GM19328 (cell line): Measurements from ENCODE around the gene TUBGCP3.

Experiments used
- ATAC-seq: cut with Tn5 transposase; IDR thresholded peaks from one replicate; pipeline ENCODE4 v1.9.1; 2021; ENCODE audit warnings: mild to moderate bottlenecking, moderate library complexity; ENCODE audit not compliant: unreplicated experiment

TUBGCP3 gene

GRCh38 chr13:112455476-112456059 lies 132.4 kb downstream of the TUBGCP3 start:
- ATAC-seq = no peak

GRCh38 chr13:112454648-112455334 lies 133.2 kb downstream of the TUBGCP3 start:
- no peak for ATAC-seq

DNA sequence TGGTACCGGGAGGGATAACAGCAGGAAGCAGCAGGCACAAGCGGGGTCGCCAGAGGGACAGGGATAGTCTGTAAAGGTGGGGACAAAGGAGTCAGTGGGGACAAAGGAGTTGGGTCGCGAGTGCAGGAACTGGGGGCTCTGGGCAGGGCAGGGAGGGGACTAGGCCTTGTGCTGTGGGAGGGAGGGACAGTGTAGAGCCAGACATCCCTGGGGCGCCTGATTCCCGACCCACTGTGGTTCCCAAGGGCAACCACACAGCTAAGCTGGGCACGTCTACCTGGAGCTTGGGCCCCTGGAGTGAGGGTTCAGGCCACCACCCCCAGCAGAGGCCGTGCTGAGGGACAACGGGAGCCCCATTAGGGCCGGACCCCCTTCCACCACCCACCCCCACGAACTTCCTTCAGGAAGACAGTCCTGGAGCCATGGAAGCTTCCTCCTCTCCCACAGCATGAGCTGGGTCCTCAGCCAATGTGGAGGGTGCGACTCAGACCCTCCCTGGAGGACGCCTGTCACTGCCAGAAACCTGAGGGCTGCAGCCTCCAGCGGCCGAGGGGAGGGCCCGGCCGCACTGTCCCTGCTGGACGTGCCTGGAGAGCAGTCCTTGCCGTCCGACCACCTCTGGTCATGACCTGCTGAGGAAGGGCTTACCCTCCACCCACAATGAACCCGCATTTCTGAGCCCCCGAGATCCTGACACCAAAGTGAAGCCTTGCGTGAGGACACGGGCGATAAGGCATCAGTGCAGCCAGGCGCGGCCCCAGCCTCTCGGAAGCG lies 133.9 kb downstream of the TUBGCP3 start:
- no peak for ATAC-seq

DNA sequence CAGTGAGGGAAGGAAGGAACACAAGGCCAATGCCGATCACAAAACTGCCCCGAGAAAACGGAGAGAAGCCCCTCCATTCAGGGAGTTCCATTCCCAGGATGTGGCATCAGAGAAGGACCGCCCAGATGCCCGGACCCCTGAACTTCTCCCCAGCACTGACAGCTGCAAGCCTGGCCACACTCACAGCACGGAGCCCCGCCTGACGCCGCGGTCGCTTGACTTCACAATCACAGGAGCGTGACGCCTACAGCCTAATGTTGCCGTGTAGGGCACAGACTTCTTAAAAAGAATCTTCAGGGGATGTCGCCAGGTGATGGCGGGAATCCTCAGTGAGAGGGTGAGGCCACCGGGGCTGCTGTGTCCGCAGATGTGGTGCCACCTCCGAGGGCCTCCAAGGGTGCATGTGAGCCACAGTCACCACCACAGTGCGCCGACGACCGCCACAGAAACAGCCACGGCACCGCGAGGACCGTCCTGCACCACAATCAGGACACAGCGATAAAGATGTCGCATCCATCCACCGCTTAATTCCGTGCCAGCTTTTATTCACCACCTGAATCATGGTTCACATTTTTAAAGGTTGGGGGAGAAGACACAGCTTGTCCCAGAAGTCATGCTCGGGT lies 134.6 kb downstream of the TUBGCP3 start:
- ATAC-seq = no peak

DNA sequence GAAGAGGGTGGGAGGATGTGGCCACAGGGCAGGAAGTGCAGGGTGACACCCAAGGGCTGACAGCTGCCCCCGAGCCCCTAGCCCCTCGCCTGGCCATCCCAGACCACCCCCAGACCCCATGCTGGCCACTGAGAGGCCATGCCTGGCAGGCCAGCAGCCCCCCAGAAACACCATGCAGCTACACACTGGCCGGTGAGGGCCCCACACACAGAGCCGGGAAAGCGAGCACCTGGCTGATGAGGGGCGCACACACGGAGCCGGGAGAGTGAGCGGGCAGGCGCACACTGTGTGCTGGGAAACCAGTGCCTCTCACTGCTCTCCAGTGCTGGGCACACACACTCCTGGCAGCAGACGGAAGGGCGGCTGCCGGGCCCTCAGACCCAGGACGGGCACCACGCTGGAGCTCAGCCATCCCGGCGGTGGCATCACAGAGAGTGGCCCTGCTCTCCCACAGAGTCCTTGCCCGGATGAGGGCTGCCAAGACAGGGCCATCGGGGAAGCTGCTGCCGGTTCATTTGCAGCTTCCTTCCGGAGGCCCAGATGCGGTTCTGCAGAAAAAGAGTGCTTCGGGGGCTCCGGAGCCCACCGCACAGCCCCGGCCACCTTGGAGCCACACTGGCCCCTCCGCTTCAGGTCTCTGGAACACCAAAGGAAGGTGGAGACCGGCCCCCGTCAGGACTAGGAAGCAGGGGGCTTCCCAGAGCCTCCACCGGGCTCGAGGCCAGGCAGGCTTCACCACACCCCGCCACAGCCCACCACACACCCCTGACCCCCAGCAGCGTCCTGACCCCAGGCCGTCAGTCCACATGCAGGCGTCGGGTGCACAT lies 135.4 kb downstream of the TUBGCP3 start:
- ATAC-seq = no peak

- ATAC-seq = no peak
These were observed 136.2 kb downstream of the TUBGCP3 start for GRCh38 chr13:112451512-112452379.

DNA sequence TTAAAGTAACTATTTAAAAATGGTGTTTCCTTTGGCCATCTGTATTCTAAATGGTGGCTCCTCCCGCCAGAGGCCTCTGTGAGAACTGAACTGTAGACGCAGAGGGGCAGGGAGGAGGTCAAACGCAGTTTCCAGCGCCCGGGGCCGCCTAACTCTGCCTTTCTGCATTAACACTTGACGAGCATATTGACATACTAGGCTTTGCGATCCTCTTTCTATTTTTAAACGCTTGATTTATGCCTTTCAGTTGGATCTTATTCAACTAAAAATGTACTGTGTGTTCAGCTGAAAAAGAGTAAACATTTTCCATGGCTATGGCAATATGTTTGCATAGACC lies 137.1 kb downstream of the TUBGCP3 start:
- no peak for ATAC-seq

- no peak for ATAC-seq
These were observed 137.6 kb downstream of the TUBGCP3 start for GRCh38 chr13:112450118-112450903.

- ATAC-seq = no peak
These were observed 138.4 kb downstream of the TUBGCP3 start for GRCh38 chr13:112449545-112449930.

DNA sequence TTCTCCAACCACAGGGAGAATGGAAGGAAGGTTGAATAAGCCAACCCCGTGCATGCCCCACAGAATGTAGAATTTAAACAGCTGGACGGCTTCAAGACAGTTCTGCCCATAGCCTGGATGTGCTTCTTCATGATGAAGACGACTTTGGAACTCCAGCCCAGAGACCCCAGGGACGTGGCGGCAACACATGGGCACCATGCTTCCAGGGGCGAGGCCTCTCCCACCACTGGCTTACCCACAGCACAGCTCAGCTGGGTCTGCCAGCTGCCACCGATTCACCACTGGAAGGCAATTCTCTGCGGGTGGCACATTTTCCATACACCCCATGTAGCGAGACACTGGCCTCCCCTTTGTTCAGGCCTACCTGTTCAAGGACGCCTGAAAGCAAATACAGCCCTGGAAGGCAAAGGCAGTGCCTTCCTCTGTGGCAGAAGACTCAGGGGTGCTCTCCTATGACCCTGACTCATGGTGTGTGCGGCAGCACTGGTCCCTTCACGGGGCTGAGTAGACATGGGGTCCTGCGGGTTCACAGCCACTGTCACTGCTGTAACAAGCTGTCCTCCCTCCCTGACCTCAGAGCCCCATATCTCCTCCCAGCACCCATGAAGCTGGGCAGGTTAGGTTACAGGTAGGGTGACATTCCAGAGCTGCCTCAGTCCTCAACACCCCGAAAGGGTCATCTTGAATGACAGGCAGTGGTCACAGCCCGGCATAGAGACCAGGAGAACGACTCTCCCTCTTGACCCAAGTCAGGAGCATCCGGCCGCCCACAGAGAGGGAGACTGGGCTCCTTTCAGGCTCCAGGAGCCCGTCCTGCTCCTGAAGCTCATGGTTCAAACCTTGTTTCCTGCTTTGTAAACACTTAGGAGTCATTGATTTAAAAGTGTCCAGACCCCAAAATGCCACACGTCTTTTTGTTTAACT lies 139.1 kb downstream of the TUBGCP3 start:
- ATAC-seq = no peak

GRCh38 chr13:112447761-112448603 lies 140.0 kb downstream of the TUBGCP3 start:
- no peak for ATAC-seq

DNA sequence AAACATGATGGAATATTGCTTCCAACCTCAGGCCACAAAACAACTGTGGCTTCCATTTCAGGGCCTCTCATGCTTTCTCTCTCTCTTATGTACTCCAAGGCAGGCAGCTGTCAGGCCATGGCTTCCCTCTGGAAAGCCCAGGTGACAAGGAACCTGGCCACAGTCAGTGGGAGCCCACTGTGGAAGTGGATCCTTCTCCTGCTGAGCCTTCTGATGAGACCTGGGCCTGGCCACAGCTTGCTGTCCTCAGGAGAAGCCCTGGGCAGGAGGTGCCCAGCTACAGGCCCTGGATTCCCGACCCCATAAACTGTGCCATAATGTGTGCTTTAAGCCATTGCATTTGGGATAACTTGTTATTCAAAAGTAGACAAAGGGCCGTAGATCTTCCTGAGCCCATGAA lies 140.6 kb downstream of the TUBGCP3 start:
- ATAC-seq = no peak

DNA sequence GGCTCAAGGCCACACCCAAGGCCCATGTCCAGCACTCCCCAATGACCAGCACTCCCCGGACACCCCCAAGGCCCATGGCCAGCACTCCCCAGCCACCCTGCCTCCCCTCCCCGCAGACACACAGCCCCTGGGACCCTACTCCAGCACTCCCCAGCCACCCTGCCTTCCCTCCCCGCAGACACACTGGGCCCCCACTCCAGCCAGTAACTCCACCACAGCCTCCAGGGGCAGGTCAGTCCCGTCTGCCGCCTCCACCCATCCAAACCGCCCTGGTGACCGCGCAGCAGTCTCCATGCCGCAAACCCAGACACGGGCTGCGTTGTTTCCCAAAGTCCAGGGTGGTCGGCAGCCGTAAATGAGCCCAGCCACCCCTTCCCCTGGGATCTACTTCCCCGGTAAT lies 141.1 kb downstream of the TUBGCP3 start:
- no peak for ATAC-seq

DNA sequence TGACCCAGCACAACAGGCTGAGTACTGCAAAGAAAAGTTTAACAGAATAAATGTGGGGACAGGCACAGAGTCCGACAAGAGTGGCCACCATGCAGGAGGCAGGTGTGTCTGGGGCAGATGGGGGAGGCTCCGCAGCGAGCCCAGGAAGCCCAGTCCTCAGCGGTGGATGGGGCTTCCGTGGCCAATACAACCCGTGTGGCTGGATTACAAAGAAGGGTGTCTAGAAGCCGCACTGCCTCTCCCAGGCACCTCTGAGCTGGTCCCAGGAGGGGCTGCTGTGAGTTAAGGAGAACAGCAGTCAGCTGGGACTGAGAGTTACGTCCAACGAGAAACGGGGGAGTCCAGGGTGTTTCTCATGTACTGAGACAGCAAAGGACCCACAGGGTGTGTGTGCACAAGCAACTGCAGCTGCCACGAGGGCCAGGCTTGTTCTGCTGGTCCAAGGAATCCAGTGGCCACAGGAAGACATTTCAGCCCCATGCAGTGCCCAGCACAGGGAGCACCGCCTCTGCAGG lies 141.5 kb downstream of the TUBGCP3 start:
- ATAC-seq = no peak

DNA sequence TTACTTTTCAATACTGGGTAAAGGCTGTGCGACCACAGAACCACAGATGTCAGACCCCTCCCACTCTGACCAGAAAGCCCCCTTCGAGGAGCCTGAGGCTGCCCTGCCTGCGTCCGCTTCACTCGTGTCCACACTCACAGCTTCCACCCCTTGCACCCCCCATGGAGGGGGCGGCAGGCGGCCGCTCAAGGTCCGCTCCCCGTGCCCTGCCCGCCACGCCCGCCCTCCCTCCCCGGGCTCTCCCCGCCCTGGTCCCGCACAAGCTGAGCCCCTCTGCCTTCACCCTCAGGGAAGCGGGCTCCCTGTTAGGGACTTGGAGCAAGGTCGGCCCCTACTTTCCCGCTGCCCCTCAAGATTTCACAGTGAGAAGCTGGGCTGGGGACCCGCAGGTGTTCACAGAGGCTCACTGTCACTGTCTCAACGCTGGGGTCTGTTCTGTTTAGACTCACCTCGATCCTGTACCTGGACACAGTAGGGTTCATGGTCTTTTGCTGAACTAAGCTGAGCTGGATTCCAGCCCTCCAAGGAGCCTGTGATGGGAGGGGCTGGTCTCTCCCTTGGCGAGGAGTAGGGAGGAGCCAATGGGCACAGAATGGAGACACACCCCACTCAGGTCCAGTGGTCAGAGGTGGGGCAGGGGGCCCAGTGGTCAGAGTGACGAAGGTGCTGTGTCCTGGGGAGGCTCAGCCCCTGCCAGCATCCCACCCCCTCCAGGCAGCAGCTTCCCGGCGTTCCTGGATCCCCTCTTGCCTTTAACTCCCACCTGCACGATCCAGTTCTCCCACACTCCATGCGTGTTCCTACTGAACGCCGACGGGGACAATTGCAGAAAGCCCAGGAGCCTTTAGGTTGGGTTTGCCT lies 142.3 kb downstream of the TUBGCP3 start:
- no peak for ATAC-seq
